PFSK-1 (cell line): ENCODE results near the gene FAM83D.

Experiments used
- FOXP2 ChIP-seq: optimal IDR thresholded peaks from 2 replicates; pipeline ENCODE3; 2011; ENCODE audit warnings: borderline replicate concordance, control low read depth, inconsistent platforms; ENCODE audit not compliant: insufficient read depth; ENCODE audit errors: extremely low read length, extremely low read depth
- POLR2AphosphoS5 ChIP-seq: IDR thresholded peaks from 2 replicates; pipeline ENCODE4 v1.6.1; 2012; ENCODE audit warnings: low read depth, mild to moderate bottlenecking, control low read depth, low read length, moderate library complexity
- SIN3A ChIP-seq: IDR thresholded peaks from 2 replicates; pipeline ENCODE4 v1.6.1; 2012; ENCODE audit warnings: mild to moderate bottlenecking, low read length, moderate library complexity, borderline replicate concordance; ENCODE audit not compliant: insufficient read depth
- TAF1 ChIP-seq: IDR thresholded peaks from 2 replicates; pipeline ENCODE4 v1.6.1; 2012; ENCODE audit warnings: low read length, control low read depth, borderline replicate concordance; ENCODE audit not compliant: insufficient read depth
- TF ChIP-seq, protein P1 (sequence below), 2 experiments: IDR thresholded peaks; 2 replicates each; pipeline versions ENCODE4 v1.6.1 to v1.8.0; 2011 to 2012; ENCODE audit warnings: low read depth in 2 of 2, low read length in 2 of 2, control low read depth in 1 of 2, inconsistent platforms in 1 of 2, mild to moderate bottlenecking in 1 of 2, moderate library complexity in 1 of 2; ENCODE audit not compliant: insufficient read depth in 1 of 2

The FAM83D gene

GRCh38 chr20:38924718-38925117 is 1.5 kb upstream of the FAM83D start:
- no peak for TF ChIP-seq SIN3A
- TF ChIP-seq, protein P1, sequence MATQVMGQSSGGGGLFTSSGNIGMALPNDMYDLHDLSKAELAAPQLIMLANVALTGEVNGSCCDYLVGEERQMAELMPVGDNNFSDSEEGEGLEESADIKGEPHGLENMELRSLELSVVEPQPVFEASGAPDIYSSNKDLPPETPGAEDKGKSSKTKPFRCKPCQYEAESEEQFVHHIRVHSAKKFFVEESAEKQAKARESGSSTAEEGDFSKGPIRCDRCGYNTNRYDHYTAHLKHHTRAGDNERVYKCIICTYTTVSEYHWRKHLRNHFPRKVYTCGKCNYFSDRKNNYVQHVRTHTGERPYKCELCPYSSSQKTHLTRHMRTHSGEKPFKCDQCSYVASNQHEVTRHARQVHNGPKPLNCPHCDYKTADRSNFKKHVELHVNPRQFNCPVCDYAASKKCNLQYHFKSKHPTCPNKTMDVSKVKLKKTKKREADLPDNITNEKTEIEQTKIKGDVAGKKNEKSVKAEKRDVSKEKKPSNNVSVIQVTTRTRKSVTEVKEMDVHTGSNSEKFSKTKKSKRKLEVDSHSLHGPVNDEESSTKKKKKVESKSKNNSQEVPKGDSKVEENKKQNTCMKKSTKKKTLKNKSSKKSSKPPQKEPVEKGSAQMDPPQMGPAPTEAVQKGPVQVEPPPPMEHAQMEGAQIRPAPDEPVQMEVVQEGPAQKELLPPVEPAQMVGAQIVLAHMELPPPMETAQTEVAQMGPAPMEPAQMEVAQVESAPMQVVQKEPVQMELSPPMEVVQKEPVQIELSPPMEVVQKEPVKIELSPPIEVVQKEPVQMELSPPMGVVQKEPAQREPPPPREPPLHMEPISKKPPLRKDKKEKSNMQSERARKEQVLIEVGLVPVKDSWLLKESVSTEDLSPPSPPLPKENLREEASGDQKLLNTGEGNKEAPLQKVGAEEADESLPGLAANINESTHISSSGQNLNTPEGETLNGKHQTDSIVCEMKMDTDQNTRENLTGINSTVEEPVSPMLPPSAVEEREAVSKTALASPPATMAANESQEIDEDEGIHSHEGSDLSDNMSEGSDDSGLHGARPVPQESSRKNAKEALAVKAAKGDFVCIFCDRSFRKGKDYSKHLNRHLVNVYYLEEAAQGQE (IDR thresholded peaks at IDR 0.05; ENCODE audit: insufficient read depth in 1 of 2, low read depth in 2 of 2, low read length in 2 of 2): no peak

- no peak for TF ChIP-seq TAF1
- no peak; the same call in 1 of the 2 replicates for TF ChIP-seq POLR2AphosphoS5
These were observed 858 bp downstream of the FAM83D start for GRCh38 chr20:38926934-38927616.

DNA sequence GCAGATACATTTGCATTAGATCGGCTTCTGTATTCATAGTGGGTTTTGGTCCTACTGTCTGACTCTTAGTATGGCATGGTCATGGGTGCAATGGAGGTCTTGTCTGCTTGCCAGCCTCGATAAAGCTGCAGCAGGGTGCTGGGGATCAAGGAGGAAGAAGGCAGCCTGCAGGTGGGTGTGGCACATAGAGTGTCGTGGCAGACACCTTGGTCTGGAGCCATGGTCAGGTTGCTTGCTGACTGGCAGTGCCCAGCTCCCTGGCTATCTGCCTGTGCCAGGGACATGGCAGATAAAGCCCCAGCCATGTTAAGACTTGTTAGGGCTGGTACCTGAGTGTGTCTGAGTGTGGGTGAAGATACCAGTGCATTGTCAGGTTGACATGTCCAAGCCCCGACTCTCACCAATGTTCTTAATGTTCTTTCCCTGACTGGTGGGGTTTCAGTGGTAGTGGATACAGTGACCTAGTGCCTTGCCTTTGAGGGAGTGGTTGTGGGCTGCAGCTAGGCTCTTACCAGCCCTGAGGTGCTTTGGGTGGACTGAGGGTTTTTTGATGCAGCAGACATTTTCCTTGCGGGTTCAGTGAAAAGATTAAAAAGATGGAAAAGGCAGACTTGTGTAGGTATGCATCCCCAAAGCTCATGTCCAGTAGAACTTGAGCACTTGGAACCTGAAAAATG is 1.8 kb downstream of the FAM83D start:
- TF ChIP-seq, protein P1 (IDR thresholded peaks at IDR 0.05; ENCODE audit: insufficient read depth in 1 of 2, low read depth in 2 of 2, low read length in 2 of 2): no peak
- TF ChIP-seq SIN3A: no peak
- TF ChIP-seq FOXP2: no peak
- TF ChIP-seq TAF1: no peak
- TF ChIP-seq POLR2AphosphoS5: no peak

DNA sequence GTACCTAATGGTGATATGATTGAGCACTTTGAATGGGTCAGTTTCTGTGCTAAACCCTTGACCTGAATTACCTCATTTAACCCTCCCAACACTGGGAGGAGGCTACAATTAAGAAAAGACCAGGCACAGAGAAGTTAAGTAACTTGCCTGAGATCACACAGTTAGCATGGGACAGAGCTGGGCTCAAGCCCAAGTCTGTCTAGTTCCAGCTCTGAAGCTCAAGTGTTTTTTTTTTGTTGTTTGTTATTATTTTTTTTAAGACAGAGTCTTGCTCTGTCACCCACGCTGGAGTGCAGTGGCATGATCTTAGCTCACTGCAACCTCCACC is 4.0 kb downstream of the FAM83D start:
- TF ChIP-seq FOXP2 (no peak), POLR2AphosphoS5 (no peak), TAF1 (no peak), SIN3A (no peak)
- TF ChIP-seq, protein P1 (IDR thresholded peaks at IDR 0.05; ENCODE audit: insufficient read depth in 1 of 2, low read depth in 2 of 2, low read length in 2 of 2): no peak

GRCh38 chr20:38931984-38932383 is 5.8 kb downstream of the FAM83D start:
- TF ChIP-seq POLR2AphosphoS5 (no peak), SIN3A (no peak), FOXP2 (no peak), TAF1 (no peak)
- TF ChIP-seq, protein P1 (IDR thresholded peaks at IDR 0.05; ENCODE audit: insufficient read depth in 1 of 2, low read depth in 2 of 2, low read length in 2 of 2): no peak
